Neural cell (in vitro differentiated cells): ENCODE results near the gene SLC39A7. TPM values are rescaled to one million over a fixed set of nuclear protein-coding genes. Genes with fewer than 3 reads are reported as not detected.

Experiments
- H2AFZ ChIP-seq: fragments of 200-600, 300-800 bp; sonication (generic), shearing (Covaris generic); 2 replicates; pipeline ENCODE4 v1.6.0; 2014; ENCODE audit warnings: low read depth, mild to moderate bottlenecking, antibody characterized with exemption, low read length, moderate library complexity
- H3F3A ChIP-seq: fragments of 200-600 bp; shearing (Covaris generic); 2 replicates; pipeline ENCODE4 v1.6.1; 2016; ENCODE audit warnings: mild to moderate bottlenecking, moderate library complexity, mixed read lengths, antibody characterized with exemption, low read length; ENCODE audit not compliant: insufficient read depth, poor library complexity, severe bottlenecking
- H3K27ac ChIP-seq: fragments of 200-600, 300-800 bp; sonication (generic), shearing (Covaris generic); 2 replicates; pipeline ENCODE4 v1.5.1; 2014; ENCODE audit warnings: mild to moderate bottlenecking, low read length, moderate library complexity
- H3K27me3 ChIP-seq: fragments of 300-800, 200-600 bp; sonication (generic), shearing (Covaris generic); 2 replicates; pipeline ENCODE4 v1.6.0; 2014; ENCODE audit warnings: mild to moderate bottlenecking, low read depth, low read length, moderate library complexity; ENCODE audit not compliant: insufficient read depth
- H3K36me3 ChIP-seq: fragments of 300-800, 200-600 bp; sonication (generic), shearing (Covaris generic); 2 replicates; pipeline ENCODE4 v1.5.1; 2014; ENCODE audit warnings: mild to moderate bottlenecking, antibody characterized with exemption, low read length, moderate library complexity; ENCODE audit not compliant: insufficient read depth
- H3K4me2 ChIP-seq: fragments of 300-800, 200-600 bp; sonication (generic), shearing (Covaris generic); 2 replicates; pipeline ENCODE4 v1.6.0; 2014; ENCODE audit warnings: mild to moderate bottlenecking, low read length
- H3K4me3 ChIP-seq: fragments of 300-800, 200-600 bp; sonication (generic), shearing (Covaris generic); 2 replicates; pipeline ENCODE4 v1.5.1; 2014; ENCODE audit warnings: mild to moderate bottlenecking, low read length, moderate library complexity
- H3K79me2 ChIP-seq: fragments of 200-600 bp; shearing (Covaris generic); replicated peaks from 2 replicates; pipeline ENCODE4 v1.6.0; 2014; ENCODE audit warnings: mild to moderate bottlenecking, low read length, moderate library complexity; ENCODE audit not compliant: insufficient read depth
- H3K9ac ChIP-seq: fragments of 300-800, 200-600 bp; sonication (generic), shearing (Covaris generic); 2 replicates; pipeline ENCODE4 v1.6.1; 2016; ENCODE audit warnings: mild to moderate bottlenecking, low read length, mixed read lengths
- H3K9me2 ChIP-seq: fragments of 200-600 bp; shearing (Covaris generic); 2 replicates; pipeline ENCODE4 v1.6.1; 2016; ENCODE audit warnings: mild to moderate bottlenecking, low read length, mixed read lengths; ENCODE audit not compliant: insufficient read depth
- H3K9me3 ChIP-seq: fragments of 200-600, 300-800 bp; sonication (generic), shearing (Covaris generic); 2 replicates; pipeline ENCODE4 v1.6.1; 2016; ENCODE audit warnings: mild to moderate bottlenecking, mixed run types, low read length, moderate library complexity, mixed read lengths
- H4K20me1 ChIP-seq: fragments of 200-600 bp; shearing (Covaris generic); 2 replicates; pipeline ENCODE4 v1.6.1; 2016; ENCODE audit warnings: mild to moderate bottlenecking, mixed run types; ENCODE audit not compliant: insufficient read depth
- CTCF ChIP-seq: fragments of 450-650 bp; IDR thresholded peaks from 2 replicates; pipeline ENCODE4 v1.5.1; 2014; ENCODE audit warnings: antibody characterized with exemption, mild to moderate bottlenecking, moderate library complexity; ENCODE audit not compliant: poor library complexity, severe bottlenecking
- EP300 ChIP-seq: fragments of 450-650 bp; conservative IDR thresholded peaks from 2 replicates; pipeline ENCODE4 v1.6.1; 2014; ENCODE audit warnings: antibody characterized with exemption, mild to moderate bottlenecking, moderate library complexity; ENCODE audit not compliant: poor library complexity, severe bottlenecking
- EZH2 ChIP-seq: fragments of 200-600, 300-800 bp; shearing (Covaris generic), sonication (generic); IDR thresholded peaks from 2 replicates; pipeline ENCODE4 v1.6.1; 2014; ENCODE audit warnings: antibody characterized with exemption, low read length, borderline replicate concordance, mild to moderate bottlenecking; ENCODE audit not compliant: insufficient read depth, poor library complexity, severe bottlenecking
- MXI1 ChIP-seq: fragments of 450-650 bp; conservative IDR thresholded peaks from 2 replicates; pipeline ENCODE4 v1.6.1; 2014; ENCODE audit warnings: antibody characterized with exemption, mild to moderate bottlenecking; ENCODE audit not compliant: poor library complexity, severe bottlenecking
- POLR2AphosphoS5 ChIP-seq: IDR thresholded peaks from 2 replicates; pipeline ENCODE4 v1.6.1; 2012
- RAD21 ChIP-seq: fragments of 450-650 bp; conservative IDR thresholded peaks from 2 replicates; pipeline ENCODE4 v1.6.1; 2014; ENCODE audit warnings: antibody characterized with exemption, mild to moderate bottlenecking, moderate library complexity
- REST ChIP-seq: IDR thresholded peaks from 2 replicates; pipeline ENCODE4 v1.6.1; 2012; ENCODE audit warnings: borderline replicate concordance
- SMC3 ChIP-seq: fragments of 450-650 bp; conservative IDR thresholded peaks from 2 replicates; pipeline ENCODE4 v1.6.1; 2014; ENCODE audit warnings: antibody characterized with exemption, mild to moderate bottlenecking, moderate library complexity; ENCODE audit not compliant: poor library complexity
- TAF1 ChIP-seq: IDR thresholded peaks from 2 replicates; pipeline ENCODE4 v1.6.1; 2012; ENCODE audit warnings: low read depth
- polyA plus RNA-seq: library from polyadenylated mRNA; depleted of rRNA; stranded (reverse); fragments of >200 nt; gene quantifications from 2 replicates; pipeline ENCODE4 v1.2.3, GENCODE V29; 2014

SLC39A7 gene
- polyA plus RNA-seq, 1 donor from 2014 or later = 99.8 TPM

GRCh38 chr6:33217246-33217645, 16.6 kb downstream of the SLC39A7 start:
- Histone ChIP-seq H3K36me3 (no peaks in the 10 kb centered on the region), H3K79me2 (no peaks in the 10 kb centered on the region), H3K27me3 (peaks cover 5% of the 10 kb centered on the region), H3K4me2 (no peak overlapping the region), H3K4me3 (no peak overlapping the region), H3K27ac (no peak overlapping the region), H3K9me2 (no peaks in the 10 kb centered on the region), H4K20me1 (no peaks in the 10 kb centered on the region), H3K9me3 (no peaks in the 10 kb centered on the region), H3F3A (no peaks in the 10 kb centered on the region), H3K9ac (no peak overlapping the region), H2AFZ (no peak overlapping the region)
- TF ChIP-seq TAF1 = no peak
- TF ChIP-seq RAD21 = no peak
- TF ChIP-seq CTCF = no peak
- no peak for TF ChIP-seq EZH2
- TF ChIP-seq MXI1 = no peak
- TF ChIP-seq SMC3 = no peak
- TF ChIP-seq EP300 = no peak
- no peak for TF ChIP-seq POLR2AphosphoS5

GRCh38 chr6:33217681-33218080, 17.0 kb downstream of the SLC39A7 start:
- H3K9me3 ChIP-seq = no peaks in the 10 kb centered on the region

More at GRCh38 chr6:33217681-33218080, 17.0 kb downstream of the SLC39A7 start:
- Histone ChIP-seq H3K4me3 (no peak overlapping the region), H3F3A (no peaks in the 10 kb centered on the region), H3K79me2 (no peaks in the 10 kb centered on the region), H3K36me3 (no peaks in the 10 kb centered on the region), H3K27me3 (peaks cover 5% of the 10 kb centered on the region), H3K9ac (no peak overlapping the region), H3K9me2 (no peaks in the 10 kb centered on the region), H3K27ac (no peak overlapping the region), H2AFZ (no peak overlapping the region), H3K4me2 (no peak overlapping the region), H4K20me1 (no peaks in the 10 kb centered on the region)
- no peak for TF ChIP-seq CTCF
- no peak for TF ChIP-seq TAF1
- TF ChIP-seq POLR2AphosphoS5 = no peak
- no peak for TF ChIP-seq RAD21
- no peak for TF ChIP-seq REST
- no peak for TF ChIP-seq EP300
- no peak for TF ChIP-seq MXI1
- no peak for TF ChIP-seq SMC3
- TF ChIP-seq EZH2 = no peak
